Peyer's patch (tissue), 4 donors: ENCODE measurements around the gene PLD1. TPM values are rescaled to one million over a fixed set of nuclear protein-coding genes. Genes with fewer than 3 reads are reported as not detected.

Experiments
- DNase-seq, 3 donors: peaks; one replicate each; pipeline ENCODE4 v3.0.0-alpha.2; 2017 to 2019
- H3K27ac ChIP-seq, 4 donors: fragments of 200-600 bp; sonication (generic); one replicate each; pipeline ENCODE4 v1.5.1; 2016 to 2019
- H3K27me3 ChIP-seq, 2 donors: fragments of 200-600 bp; sonication (generic); one replicate each; pipeline ENCODE4 v1.5.1; 2019
- H3K36me3 ChIP-seq, 3 donors: fragments of 200-600 bp; sonication (generic); one replicate each; pipeline ENCODE4 v1.5.1; 2016 to 2019
- H3K4me1 ChIP-seq, 4 donors: fragments of 200-600 bp; sonication (generic); one replicate each; pipeline ENCODE4 v1.5.1; 2016 to 2019
- H3K4me3 ChIP-seq, 4 donors: fragments of 200-600 bp; sonication (generic); 1 replicate in 3 of 4; 2 replicates in 1 of 4; pipeline ENCODE4 v1.5.1; 2016 to 2019; ENCODE audit warnings: mild to moderate bottlenecking in 1 of 4
- H3K9me3 ChIP-seq, 4 donors: fragments of 200-600 bp; sonication (generic); one replicate each; pipeline ENCODE4 v1.5.1; 2016 to 2019; ENCODE audit warnings: mild to moderate bottlenecking in 1 of 4
- CTCF ChIP-seq, 6 experiments: fragments of 450-650 bp in 4 of 6; fragments of 200-600 bp in 2 of 6; sonication (generic) in 1 of 6; IDR thresholded peaks; one replicate each; pipeline ENCODE4 v1.5.1; 2017 to 2019; ENCODE audit warnings: antibody characterized with exemption in 6 of 6, mild to moderate bottlenecking in 3 of 6, moderate library complexity in 1 of 6
- POLR2A ChIP-seq, 2 donors: fragments of 450-650 bp; IDR thresholded peaks; one replicate each; pipeline ENCODE4 v1.5.1; 2017; ENCODE audit warnings: antibody characterized with exemption in 2 of 2, mild to moderate bottlenecking in 2 of 2, moderate library complexity in 2 of 2
- total RNA-seq, 4 donors: library from RNA; depleted of rRNA; stranded (reverse); fragments of >200 nt; gene quantifications; one replicate each; pipeline ENCODE4 v1.1.0, GENCODE V29; 2016

PLD1 gene
- total RNA-seq, 4 donors from 2014 or later = 120 to 218 (median 187) TPM

- no peak for DNase-seq
- H3K27me3 ChIP-seq = no peaks in the 10 kb centered on the region
- H3K36me3 ChIP-seq = no peaks in the 10 kb centered on the region
- no peaks in the 10 kb centered on the region for H3K9me3 ChIP-seq
- H3K4me1 ChIP-seq = peaks cover 0 to 10% (median 2%) of the 10 kb centered on the region in 4 donors
- H3K4me3 ChIP-seq = no peak overlapping the region
- peak overlapping the region in 3 of 4 donors; percentile 75 to 97 (median 96) for H3K27ac ChIP-seq
- no peak for TF ChIP-seq CTCF (IDR thresholded peaks at IDR 0.05)
- TF ChIP-seq POLR2A (IDR thresholded peaks at IDR 0.05) = no peak
These were observed 1.6 kb upstream of the PLD1 start for GRCh38 chr3:171811913-171812335.

GRCh38 chr3:171811295-171811912 is 1.1 kb upstream of the PLD1 start:
- Histone ChIP-seq H3K4me3 (no peak overlapping the region), H3K4me1 (peaks cover 0 to 10% (median 3%) of the 10 kb centered on the region in 4 donors), H3K9me3 (no peaks in the 10 kb centered on the region), H3K36me3 (no peaks in the 10 kb centered on the region), H3K27ac (peak overlapping the region; percentile 75 to 97 (median 92)), H3K27me3 (no peaks in the 10 kb centered on the region)
- TF ChIP-seq CTCF (IDR thresholded peaks at IDR 0.05) (no peak), POLR2A (IDR thresholded peaks at IDR 0.05) (no peak)
- no peak for DNase-seq

GRCh38 chr3:171810629-171811294 is 479 bp upstream of the PLD1 start:
- no peaks in the 10 kb centered on the region for H3K27me3 ChIP-seq
- TF ChIP-seq POLR2A (IDR thresholded peaks at IDR 0.05) (peak; percentile 4 to 22), CTCF (IDR thresholded peaks at IDR 0.05) (no peak)
- H3K4me3 ChIP-seq = peak overlapping the region; percentile 47 to 77 (median 59)
- H3K36me3 ChIP-seq = no peaks in the 10 kb centered on the region
- H3K4me1 ChIP-seq = peaks cover 0 to 10% (median 3%) of the 10 kb centered on the region in 4 donors
- no peaks in the 10 kb centered on the region for H3K9me3 ChIP-seq
- DNase-seq = no peak
- H3K27ac ChIP-seq = peak overlapping the region; percentile 75 to 97 (median 92)

- Histone ChIP-seq H3K4me1 (peaks cover 0 to 10% (median 3%) of the 10 kb centered on the region in 4 donors), H3K27ac (peak overlapping the region; percentile 75 to 97 (median 92))
These were observed 747 bp downstream of the PLD1 start for GRCh38 chr3:171809611-171809860.

GRCh38 chr3:171807806-171808205 is 2.5 kb downstream of the PLD1 start:
- Histone ChIP-seq H3K27ac (no peak overlapping the region), H3K9me3 (no peaks in the 10 kb centered on the region), H3K4me3 (no peak overlapping the region), H3K4me1 (peaks cover 0 to 10% (median 3%) of the 10 kb centered on the region in 4 donors), H3K36me3 (no peaks in the 10 kb centered on the region), H3K27me3 (no peaks in the 10 kb centered on the region)
- TF ChIP-seq POLR2A (IDR thresholded peaks at IDR 0.05) (no peak), CTCF (IDR thresholded peaks at IDR 0.05) (no peak)
- no peak for DNase-seq

More at GRCh38 chr3:171809611-171809860, 747 bp downstream of the PLD1 start:
- Histone ChIP-seq H3K36me3 (no peaks in the 10 kb centered on the region), H3K4me3 (peak overlapping the region; percentile 47 to 77 (median 59)), H3K9me3 (no peaks in the 10 kb centered on the region), H3K27me3 (no peaks in the 10 kb centered on the region)
- TF ChIP-seq CTCF (IDR thresholded peaks at IDR 0.05) (no peak), POLR2A (IDR thresholded peaks at IDR 0.05) (peak; percentile 22 to 34)
- DNase-seq = peak in 1 of 3 donors; percentile 74
